Measurements from ENCODE around the gene UFSP1.
"Not testable (repeated sequence)": the region's sequence is repeated elsewhere in the genome, so short reads cannot be mapped to it uniquely, and the experiment has no call there.

Gene UFSP1

DNA sequence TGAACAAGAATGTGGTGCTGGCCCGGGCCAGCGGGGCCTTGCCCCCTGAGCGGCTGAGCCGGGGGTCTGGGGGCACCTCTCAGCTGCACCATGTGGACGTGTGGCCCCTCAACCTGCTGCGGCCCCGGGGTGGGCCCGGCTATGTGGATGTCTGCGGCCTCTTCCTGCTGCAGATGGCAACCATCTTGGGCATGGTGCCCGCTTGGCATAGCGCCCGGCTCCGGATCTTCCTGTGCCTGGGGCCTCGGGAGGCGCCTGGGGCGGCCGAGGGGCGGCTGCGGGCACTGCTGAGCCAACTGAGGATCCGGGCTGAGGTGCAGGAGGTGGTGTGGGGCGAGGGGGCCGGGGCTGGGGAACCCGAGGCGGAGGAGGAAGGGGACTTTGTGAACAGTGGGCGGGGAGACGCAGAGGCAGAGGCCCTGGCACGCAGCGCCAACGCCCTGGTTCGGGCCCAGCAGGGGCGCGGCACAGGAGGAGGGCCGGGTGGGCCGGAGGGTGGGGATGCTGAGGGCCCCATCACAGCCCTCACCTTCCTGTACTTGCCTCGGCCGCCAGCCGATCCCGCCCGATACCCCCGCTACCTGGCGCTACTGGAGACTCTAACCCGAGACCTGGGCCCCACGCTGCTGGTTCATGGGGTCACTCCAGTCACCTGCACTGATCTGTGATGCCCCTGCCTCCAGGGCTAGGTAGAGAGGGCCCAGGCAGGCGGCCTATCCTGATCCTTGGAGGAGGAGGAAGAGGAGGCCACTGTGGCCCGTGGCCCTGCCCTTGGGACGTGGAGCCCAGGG lies 23.4 kb downstream of the UFSP1 start:
- Histone ChIP-seq H3K4me1 (peaks cover 9% of the 10 kb centered on the region), H3K36me3 (replicated peaks) (peaks cover 25% of the 10 kb centered on the region), H3K9me3 (no peaks in the 10 kb centered on the region), H3K27me3 (ENCODE audit: low read depth) (no peaks in the 10 kb centered on the region), H3K4me3 (no peak overlapping the region)
- no peak for DNase-seq (ENCODE audit: low spot score in 2 of 2)
- in situ Hi-C loops (cut with MboI; ENCODE audit: low sequenced_read_pairs) = no loop called here

DNA sequence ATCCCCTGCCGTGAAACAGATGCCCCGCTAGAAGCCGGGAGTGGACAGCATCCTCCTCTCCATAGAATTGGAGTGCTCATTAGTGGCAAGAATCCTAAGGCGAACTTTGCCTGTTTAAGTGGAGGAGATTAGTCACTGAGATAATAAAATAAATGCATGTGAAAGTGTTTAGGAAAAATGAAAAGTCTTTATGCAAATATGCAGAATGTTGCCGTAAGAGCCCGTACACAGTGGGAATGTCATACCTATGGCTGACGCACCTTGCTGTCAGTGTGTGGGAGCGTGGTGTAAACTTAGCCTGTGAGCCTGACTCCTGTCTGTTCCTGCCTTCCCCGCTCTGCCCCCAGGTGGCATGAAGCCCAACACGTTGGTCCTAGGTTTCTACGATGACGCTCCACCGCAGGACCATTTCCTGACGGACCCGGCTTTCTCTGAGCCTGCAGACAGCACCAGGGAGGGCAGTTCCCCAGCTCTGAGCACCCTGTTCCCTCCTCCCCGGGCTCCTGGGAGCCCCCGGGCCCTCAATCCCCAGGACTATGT lies 24.1 kb downstream of the UFSP1 start:
- peaks cover 9% of the 10 kb centered on the region for H3K4me1 ChIP-seq
- no peaks in the 10 kb centered on the region for H3K27me3 ChIP-seq (ENCODE audit: low read depth)
- DNase-seq (ENCODE audit: low spot score in 2 of 2) = no peak
- peaks cover 18% of the 10 kb centered on the region for H3K36me3 ChIP-seq (replicated peaks)
- H3K9me3 ChIP-seq = no peaks in the 10 kb centered on the region
- in situ Hi-C loops (cut with MboI; ENCODE audit: low sequenced_read_pairs) = no loop called here
- H3K4me3 ChIP-seq = no peak overlapping the region

DNA sequence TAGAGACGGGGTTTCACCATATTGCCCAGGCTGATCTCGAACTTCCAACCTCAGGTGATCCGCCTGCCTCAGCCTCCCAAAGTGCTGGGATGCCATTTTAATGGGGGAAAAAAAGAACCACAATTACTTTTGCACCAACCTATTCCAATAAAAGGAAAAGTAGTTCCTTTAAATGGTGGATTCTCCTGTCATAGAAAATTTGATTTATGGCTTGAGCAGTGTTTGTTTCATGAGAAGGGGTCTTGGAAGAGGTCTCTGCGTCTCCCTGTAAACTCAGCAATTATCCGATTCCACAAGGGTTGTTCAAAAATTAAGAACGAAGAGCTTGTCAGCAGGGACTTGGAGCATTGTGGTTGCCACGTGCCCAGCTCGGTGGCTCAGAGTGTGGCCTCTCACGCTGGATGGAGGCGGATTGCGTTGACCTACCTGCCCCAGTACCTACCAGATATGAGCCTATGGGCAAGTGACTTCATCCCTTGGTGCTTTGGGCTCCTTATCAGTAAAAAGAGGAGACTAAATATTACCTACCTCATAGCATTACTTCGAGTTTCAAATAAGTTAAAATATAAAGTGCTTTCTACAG lies 25.2 kb downstream of the UFSP1 start:
- no peaks in the 10 kb centered on the region for H3K9me3 ChIP-seq
- H3K36me3 ChIP-seq (replicated peaks) = peaks cover 11% of the 10 kb centered on the region
- no peak for DNase-seq (ENCODE audit: low spot score in 2 of 2)
- H3K4me3 ChIP-seq = no peak overlapping the region
- in situ Hi-C loops (cut with MboI; ENCODE audit: low sequenced_read_pairs) = no loop called here
- no peaks in the 10 kb centered on the region for H3K27me3 ChIP-seq (ENCODE audit: low read depth)
- peaks cover 9% of the 10 kb centered on the region for H3K4me1 ChIP-seq

DNA sequence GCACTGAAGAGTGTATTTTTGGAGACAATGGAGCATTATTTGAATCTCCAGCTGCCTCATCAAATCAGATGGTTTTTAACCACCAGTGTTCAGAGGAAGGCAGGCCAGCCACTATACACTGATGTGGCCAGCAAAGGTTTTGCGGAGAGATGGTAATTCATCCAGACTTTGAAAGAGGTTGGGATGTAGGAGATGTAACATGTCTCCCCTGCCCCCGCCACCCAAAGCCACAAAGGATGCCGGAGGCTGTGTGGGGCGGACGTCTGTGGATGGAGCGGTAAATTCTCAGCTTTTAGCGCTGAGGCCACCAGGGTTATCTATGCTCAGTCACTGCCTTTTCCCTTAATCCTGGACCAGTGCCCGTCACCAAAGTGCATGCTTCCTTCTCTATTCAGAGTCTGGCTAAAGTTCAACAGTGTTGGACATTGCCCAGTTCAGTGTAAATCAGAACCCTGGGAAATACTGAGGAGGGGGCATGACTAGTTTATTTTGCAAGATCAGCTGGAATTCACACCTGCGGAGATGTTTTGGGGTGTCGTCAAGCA lies 26.0 kb downstream of the UFSP1 start:
- in situ Hi-C loops (cut with MboI; ENCODE audit: low sequenced_read_pairs) = no loop called here
- Histone ChIP-seq H3K4me3 (no peak overlapping the region), H3K27me3 (ENCODE audit: low read depth) (no peaks in the 10 kb centered on the region), H3K36me3 (replicated peaks) (peaks cover 2% of the 10 kb centered on the region; the same call in 1 of the 2 replicates), H3K9me3 (no peaks in the 10 kb centered on the region), H3K4me1 (peaks cover 8% of the 10 kb centered on the region)
- no peak for DNase-seq (ENCODE audit: low spot score in 2 of 2)

DNA sequence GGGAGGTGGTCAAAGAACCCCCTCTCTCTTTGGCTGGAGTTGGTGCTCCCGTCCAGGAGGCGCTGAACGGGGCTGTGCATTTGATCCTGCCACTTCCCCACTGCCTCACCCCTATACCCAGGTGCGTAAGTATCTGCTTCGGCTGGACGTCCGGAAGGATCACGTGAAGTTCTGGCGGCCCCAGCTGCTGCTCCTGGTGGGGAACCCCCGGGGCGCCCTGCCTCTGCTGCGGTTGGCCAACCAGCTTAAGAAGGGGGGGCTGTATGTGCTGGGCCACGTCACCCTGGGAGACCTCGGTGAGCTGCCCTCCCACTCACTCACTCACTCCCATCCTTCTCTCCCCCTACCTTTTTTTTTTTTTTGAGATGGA lies 27.9 kb downstream of the UFSP1 start:
- H3K27me3 ChIP-seq (ENCODE audit: low read depth) = no peaks in the 10 kb centered on the region
- H3K36me3 ChIP-seq (replicated peaks) = no peaks in the 10 kb centered on the region
- H3K9me3 ChIP-seq = no peaks in the 10 kb centered on the region
- in situ Hi-C loops (cut with MboI; ENCODE audit: low sequenced_read_pairs) = no loop called here
- H3K4me3 ChIP-seq = no peak overlapping the region
- no peak for DNase-seq (ENCODE audit: low spot score in 2 of 2)
- peaks cover 1% of the 10 kb centered on the region for H3K4me1 ChIP-seq

DNA sequence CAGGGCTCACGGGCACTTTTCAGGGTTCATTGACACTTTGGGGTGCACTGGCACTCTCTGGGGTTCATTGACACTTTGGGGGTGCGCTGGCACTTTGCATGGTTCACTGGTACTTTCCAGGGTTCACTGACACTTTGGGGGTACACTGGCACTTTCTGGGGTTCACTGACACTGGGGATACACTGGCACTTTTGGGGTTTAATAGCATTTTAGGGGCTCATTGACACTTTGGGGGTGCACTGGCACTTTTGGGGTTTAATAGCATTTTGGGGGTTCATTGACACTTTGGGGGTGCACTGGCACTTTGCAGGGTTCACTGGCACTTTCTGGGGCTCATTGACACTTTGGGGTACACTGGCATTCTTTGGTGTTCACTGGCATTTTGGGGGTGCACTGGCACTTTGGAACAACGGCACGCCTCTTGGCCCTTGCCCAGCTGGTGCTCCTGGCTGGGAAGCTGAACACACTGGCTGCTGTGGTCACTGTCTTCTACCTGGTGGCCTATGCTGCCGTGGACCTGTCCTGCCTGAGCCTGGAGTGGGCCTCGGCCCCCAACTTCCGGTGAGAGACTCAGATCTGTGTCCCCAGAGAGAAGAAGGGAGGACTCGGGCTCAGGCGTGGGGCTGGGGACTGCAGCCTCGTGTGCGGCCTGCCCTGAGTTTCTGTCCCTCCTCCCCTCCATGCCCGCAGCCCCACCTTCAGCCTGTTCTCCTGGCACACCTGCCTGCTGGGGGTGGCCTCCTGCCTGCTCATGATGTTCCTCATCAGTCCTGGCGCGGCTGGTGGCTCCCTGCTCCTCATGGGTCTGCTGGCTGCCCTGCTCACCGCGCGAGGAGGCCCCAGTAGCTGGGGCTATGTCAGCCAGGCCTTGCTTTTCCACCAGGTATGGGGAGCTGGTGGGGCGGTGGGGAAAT lies 28.6 kb downstream of the UFSP1 start:
- in situ Hi-C loops (cut with MboI; ENCODE audit: low sequenced_read_pairs) = no loop called here
- no peaks in the 10 kb centered on the region for H3K9me3 ChIP-seq
- no peak overlapping the region for H3K4me3 ChIP-seq
- DNase-seq (ENCODE audit: low spot score in 2 of 2) = no peak
- no peaks in the 10 kb centered on the region for H3K4me1 ChIP-seq
- H3K36me3 ChIP-seq (replicated peaks) = no peaks in the 10 kb centered on the region
- H3K27me3 ChIP-seq (ENCODE audit: low read depth) = no peaks in the 10 kb centered on the region

DNA sequence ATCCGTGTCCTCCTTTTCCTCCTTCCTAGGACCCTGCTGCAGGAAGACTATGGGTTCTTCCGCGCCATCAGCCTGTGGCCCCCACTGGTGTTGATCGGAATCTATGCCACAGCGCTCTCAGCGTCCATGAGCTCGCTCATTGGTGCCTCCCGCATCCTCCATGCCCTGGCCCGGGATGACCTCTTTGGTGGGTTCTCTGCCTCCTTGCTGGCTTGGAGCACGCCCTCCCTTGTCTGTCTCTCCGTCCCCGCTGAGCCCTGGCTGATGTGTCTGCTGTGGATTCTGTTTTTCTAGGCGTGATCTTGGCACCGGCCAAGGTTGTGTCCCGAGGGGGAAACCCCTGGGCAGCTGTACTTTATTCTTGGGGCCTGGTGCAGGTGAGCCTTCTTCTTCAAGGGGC lies 29.7 kb downstream of the UFSP1 start:
- in situ Hi-C loops (cut with MboI; ENCODE audit: low sequenced_read_pairs) = loop anchor here (10.0 kb wide), 1 partner anchor 385 kb away; the partner anchor contains the start of gene TSC22D4
- H3K9me3 ChIP-seq = no peaks in the 10 kb centered on the region

DNA sequence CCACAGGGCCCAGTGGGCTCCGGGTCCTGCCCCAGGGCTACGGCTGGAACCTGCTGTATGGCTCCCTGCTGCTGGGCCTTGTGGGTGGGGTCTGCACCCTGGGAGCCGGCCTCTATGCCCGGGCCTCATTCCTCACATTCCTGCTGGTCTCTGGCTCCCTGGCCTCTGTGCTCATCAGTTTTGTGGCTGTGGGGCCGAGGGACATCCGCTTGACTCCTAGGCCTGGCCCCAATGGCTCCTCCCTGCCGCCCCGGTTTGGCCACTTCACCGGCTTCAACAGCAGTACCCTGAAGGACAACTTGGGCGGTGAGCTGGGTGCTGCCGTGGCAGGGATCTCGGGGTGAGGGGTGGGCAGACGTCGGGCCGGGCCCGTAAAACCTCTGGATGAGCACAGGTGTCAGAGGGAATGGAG lies 32.6 kb downstream of the UFSP1 start:
- Histone ChIP-seq H3K4me3 (no peak overlapping the region), H3K4me1 (peaks cover under 1% of the 10 kb centered on the region), H3K27me3 (ENCODE audit: low read depth) (no peaks in the 10 kb centered on the region), H3K36me3 (replicated peaks) (no peaks in the 10 kb centered on the region), H3K9me3 (no peaks in the 10 kb centered on the region)
- no peak for DNase-seq (ENCODE audit: low spot score in 2 of 2)
- in situ Hi-C loops (cut with MboI; ENCODE audit: low sequenced_read_pairs) = loop anchor here (10.0 kb wide), 1 partner anchor 382 kb away; the partner anchor contains the start of gene TSC22D4

More for the DNA sequence above, 29.7 kb downstream of the UFSP1 start:
- H3K4me1 ChIP-seq = no peaks in the 10 kb centered on the region
- no peaks in the 10 kb centered on the region for H3K27me3 ChIP-seq (ENCODE audit: low read depth)
- H3K4me3 ChIP-seq = no peak overlapping the region
- no peak for DNase-seq (ENCODE audit: low spot score in 2 of 2)
- H3K36me3 ChIP-seq (replicated peaks) = no peaks in the 10 kb centered on the region

DNA sequence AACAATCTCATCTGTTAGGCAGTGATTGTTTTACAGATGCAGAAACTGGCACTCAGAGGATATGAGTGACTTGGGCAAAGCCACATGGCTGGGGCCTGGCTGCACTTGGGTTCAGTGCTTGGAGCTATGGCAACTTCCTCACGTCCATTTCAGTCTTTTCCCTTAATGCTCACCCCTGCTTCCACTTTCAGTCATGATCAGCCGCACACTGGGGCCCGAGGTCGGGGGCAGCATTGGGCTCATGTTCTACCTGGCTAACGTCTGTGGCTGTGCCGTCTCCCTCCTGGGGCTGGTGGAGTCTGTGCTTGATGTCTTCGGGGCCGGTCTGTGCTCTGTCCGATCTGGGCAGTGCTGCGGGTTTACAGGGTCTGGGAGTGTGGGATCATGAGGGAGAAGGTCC lies 34.0 kb downstream of the UFSP1 start:
- no peaks in the 10 kb centered on the region for H3K27me3 ChIP-seq (ENCODE audit: low read depth)
- peaks cover 3% of the 10 kb centered on the region for H3K4me1 ChIP-seq
- H3K36me3 ChIP-seq (replicated peaks) = no peaks in the 10 kb centered on the region
- in situ Hi-C loops (cut with MboI; ENCODE audit: low sequenced_read_pairs) = loop anchor here (10.0 kb wide), 1 partner anchor 381 kb away; the partner anchor contains the start of gene TSC22D4
- no peaks in the 10 kb centered on the region for H3K9me3 ChIP-seq
- DNase-seq (ENCODE audit: low spot score in 2 of 2) = no peak
- H3K4me3 ChIP-seq = no peak overlapping the region

DNA sequence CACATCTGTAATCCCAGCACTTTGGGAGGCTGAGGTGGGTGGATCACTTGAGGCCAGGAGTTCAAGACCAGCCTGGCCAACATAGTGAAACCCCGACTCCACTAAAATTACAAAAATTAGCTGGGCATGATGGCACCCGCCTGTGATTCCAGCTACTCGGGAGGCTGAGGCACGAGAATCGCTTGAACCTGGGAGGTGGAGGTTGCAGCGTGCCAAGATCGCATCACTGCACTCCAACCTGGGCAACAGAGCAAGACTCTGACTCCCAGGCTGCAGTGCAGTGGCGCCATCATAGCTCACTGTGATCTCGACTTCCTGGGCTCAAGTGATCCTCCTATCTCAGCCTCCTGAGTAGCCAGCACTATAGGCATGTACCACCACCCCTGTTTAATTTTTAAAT lies 34.6 kb downstream of the UFSP1 start:
- not testable (repeated sequence) for H3K27me3 ChIP-seq (ENCODE audit: low read depth); H3K9me3 ChIP-seq; H3K4me3 ChIP-seq; H3K4me1 ChIP-seq; DNase-seq (ENCODE audit: low spot score in 2 of 2); H3K36me3 ChIP-seq (replicated peaks)
- in situ Hi-C loops (cut with MboI; ENCODE audit: low sequenced_read_pairs) = loop anchor here (5.0 to 10.0 kb wide), 2 partner anchors 148 to 380 kb away; partner anchors contain the start of genes POP7 and TSC22D4

DNA sequence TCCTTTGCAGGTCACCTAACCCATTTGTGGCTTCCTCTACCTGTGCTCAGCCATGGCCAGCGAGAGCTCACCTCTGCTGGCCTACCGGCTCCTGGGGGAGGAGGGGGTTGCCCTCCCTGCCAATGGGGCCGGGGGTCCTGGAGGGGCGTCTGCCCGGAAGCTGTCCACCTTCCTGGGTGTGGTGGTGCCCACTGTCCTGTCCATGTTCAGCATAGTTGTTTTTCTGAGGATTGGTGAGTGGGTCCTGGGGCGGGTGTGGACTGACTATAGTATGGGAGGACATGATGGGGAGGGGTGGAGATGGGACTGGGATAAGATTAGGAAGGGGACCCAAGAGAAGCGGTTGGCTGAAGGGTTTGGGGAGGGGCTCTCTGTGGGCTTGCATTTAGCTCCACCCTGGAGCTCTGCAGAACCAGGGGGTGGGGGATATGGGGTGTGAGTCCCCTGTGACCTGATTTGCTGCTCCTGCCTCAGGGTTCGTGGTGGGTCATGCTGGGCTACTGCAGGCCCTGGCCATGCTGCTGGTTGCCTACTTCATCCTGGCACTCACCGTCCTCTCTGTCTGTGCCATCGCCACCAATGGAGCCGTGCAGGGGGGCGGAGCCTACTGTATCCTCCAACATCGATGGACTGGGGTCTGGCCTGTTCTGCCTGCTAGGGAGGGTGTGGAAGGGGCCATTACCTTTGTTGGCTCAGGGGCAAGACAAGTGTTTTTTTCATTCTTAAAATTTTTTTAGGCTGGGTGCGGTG lies 35.2 kb downstream of the UFSP1 start:
- peaks cover 3% of the 10 kb centered on the region for H3K4me1 ChIP-seq
- in situ Hi-C loops (cut with MboI; ENCODE audit: low sequenced_read_pairs) = loop anchor here (5.0 to 10.0 kb wide), 2 partner anchors 147 to 380 kb away; partner anchors contain the start of genes POP7 and TSC22D4
- H3K27me3 ChIP-seq (ENCODE audit: low read depth) = no peaks in the 10 kb centered on the region
- no peaks in the 10 kb centered on the region for H3K9me3 ChIP-seq
- no peak overlapping the region for H3K4me3 ChIP-seq
- no peak for DNase-seq (ENCODE audit: low spot score in 2 of 2)
- H3K36me3 ChIP-seq (replicated peaks) = no peaks in the 10 kb centered on the region

DNA sequence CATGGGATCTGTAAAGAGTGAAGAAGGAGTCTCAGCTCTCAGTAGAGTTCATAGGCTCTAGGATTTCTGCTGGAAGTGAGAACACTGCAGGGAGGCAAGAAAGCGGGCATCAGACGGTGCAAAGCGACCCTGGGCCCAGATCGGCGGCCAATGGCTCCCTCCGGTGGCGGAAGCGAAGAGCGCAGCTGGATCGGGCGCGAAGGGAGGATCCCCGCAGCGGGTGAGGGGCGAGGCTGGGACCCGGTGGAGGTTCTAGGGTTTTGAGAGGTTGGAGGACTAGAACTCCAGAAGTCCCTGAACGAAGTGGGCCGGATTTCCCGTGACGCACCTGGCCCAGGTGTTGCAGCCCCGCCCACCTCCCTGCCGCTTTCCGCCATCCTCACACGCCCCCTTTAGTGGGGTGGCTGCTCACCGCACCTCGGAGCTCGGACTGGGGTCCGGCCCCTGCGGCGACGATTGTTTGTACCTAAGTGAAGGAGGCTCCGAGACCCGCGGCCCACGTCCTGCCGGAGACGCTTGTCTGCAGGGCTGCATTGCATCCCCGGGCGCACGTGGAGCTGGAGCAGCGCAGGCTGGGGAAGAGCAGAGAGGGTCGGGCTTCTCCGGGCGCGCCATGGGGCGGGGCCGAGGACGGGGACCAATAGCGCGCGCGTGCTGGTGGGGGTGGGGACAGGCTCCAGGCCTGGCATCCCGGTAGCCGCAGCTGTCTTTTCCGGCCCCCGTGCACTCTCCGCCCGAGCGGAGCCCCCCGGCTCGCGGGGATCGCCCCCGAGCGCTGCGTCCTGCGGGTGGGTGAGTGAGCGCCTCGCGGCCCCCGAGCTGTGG lies 37.3 kb downstream of the UFSP1 start, which contains the start of gene SLC12A9:
Gene SLC12A9 (plus strand): TSS at position 666 of the 825 bp plus-strand sequence. CDS start 1,485 bp downstream, outside the sequence.
- Histone ChIP-seq H3K27me3 (ENCODE audit: low read depth) (no peaks in the 10 kb centered on the region), H3K4me1 (peaks cover 3% of the 10 kb centered on the region), H3K9me3 (no peaks in the 10 kb centered on the region), H3K4me3 (peak within 1 kb of the TSS; percentile 74), H3K36me3 (replicated peaks) (no peaks in the 10 kb centered on the region)
- in situ Hi-C loops (cut with MboI; ENCODE audit: low sequenced_read_pairs) = loop anchor here (5.0 to 10.0 kb wide), 2 partner anchors 145 to 377 kb away; partner anchors contain the start of genes POP7 and TSC22D4
- DNase-seq (ENCODE audit: low spot score in 2 of 2) = peak; percentile 86 to 94
